BE2C (cell line): Measurements from ENCODE around the gene PCK1.

Source experiments
- DNase-seq: peaks from one replicate; pipeline ENCODE4 v3.0.0-alpha.2; 2020
- H3K27me3 ChIP-seq: fragments of 250-450 bp; sonication (Bioruptor Pico); 2 replicates; pipeline ENCODE4 v1.5.1; 2020; ENCODE audit warnings: mild to moderate bottlenecking
- H3K36me3 ChIP-seq: fragments of 250-450 bp; sonication (Bioruptor Pico); 2 replicates; pipeline ENCODE4 v1.5.1; 2020; ENCODE audit warnings: mild to moderate bottlenecking
- H3K4me1 ChIP-seq: fragments of 250-450 bp; sonication (Bioruptor Pico); 2 replicates; pipeline ENCODE4 v1.5.1; 2020
- H3K4me3 ChIP-seq: 2 replicates; pipeline ENCODE4 v1.5.1; 2011; ENCODE audit warnings: low read depth, low read length
- H3K9me3 ChIP-seq: fragments of 250-450 bp; sonication (Bioruptor Pico); 2 replicates; pipeline ENCODE4 v1.5.1; 2020
- TF ChIP-seq, protein P1 (sequence below): IDR thresholded peaks from 2 replicates; pipeline ENCODE4 v1.5.1; 2012; ENCODE audit warnings: mild to moderate bottlenecking, low read depth, low read length

PCK1 gene

DNA sequence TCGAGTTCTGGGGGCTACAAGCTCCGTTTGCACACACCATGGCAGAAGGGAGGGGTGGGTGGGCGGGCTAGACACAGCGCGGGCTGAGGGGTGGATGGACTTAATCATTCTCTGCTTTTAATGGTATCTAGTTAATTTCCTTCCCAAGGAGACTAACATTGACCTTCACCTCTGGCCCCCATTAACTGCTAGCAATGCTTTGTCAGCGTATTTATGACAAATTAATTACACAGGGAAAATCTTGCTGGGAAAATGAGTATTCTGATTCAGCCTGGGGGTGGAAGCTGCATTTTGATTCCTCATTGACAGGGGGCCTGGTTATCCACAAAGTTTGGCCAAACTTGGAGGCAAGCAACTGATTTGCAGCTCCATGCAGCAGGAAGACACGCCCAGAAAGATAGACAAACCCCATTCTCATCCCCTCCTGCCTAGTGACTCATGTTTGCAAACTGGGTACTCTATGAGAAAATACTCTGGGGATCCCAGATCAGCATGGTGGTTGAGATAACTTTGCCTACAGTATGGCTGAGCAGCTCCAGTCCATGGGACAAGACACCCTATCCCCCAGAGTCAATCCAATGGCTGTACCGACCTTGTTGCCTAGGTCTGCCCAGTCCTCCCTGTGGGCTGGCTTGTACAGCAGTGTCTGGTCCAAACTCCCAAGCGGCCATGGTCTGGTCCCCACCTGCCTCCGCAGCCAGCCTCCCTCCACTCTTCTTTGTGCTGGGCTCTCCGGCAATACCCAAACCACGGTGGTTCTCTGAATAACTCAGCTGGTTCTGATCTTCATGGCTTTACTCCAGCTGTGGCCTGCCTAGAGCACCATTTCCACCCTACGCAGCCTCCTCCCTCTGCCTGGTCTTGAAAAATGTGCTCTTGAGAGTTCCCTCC, 39.7 kb downstream of the PCK1 start:
- Histone ChIP-seq H3K27me3 (no peaks in the 10 kb centered on the region), H3K4me1 (no peaks in the 10 kb centered on the region), H3K9me3 (no peaks in the 10 kb centered on the region), H3K4me3 (no peak overlapping the region), H3K36me3 (no peaks in the 10 kb centered on the region)
- TF ChIP-seq, protein P1, sequence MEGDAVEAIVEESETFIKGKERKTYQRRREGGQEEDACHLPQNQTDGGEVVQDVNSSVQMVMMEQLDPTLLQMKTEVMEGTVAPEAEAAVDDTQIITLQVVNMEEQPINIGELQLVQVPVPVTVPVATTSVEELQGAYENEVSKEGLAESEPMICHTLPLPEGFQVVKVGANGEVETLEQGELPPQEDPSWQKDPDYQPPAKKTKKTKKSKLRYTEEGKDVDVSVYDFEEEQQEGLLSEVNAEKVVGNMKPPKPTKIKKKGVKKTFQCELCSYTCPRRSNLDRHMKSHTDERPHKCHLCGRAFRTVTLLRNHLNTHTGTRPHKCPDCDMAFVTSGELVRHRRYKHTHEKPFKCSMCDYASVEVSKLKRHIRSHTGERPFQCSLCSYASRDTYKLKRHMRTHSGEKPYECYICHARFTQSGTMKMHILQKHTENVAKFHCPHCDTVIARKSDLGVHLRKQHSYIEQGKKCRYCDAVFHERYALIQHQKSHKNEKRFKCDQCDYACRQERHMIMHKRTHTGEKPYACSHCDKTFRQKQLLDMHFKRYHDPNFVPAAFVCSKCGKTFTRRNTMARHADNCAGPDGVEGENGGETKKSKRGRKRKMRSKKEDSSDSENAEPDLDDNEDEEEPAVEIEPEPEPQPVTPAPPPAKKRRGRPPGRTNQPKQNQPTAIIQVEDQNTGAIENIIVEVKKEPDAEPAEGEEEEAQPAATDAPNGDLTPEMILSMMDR: no peak
- no peak for DNase-seq

DNA sequence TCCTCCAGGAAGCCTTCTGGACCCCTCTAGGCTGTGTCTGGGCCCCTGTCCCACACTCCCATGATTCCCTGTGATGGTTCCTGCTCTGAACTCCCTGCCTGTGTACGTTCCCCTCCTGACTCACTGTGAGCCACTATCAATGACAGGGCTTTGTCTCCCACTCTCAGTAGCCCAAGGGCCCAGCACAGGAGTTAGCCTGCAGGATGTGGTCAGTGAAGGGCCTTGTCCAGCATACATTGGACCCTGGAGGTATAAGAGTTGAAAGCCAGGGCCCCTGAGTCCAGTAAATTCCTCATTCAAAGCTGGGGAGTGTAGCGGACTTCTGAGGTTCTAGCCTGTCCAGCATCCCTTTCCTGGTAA, 40.3 kb downstream of the PCK1 start:
- Histone ChIP-seq H3K4me3 (no peak overlapping the region), H3K4me1 (no peaks in the 10 kb centered on the region), H3K9me3 (no peaks in the 10 kb centered on the region), H3K27me3 (no peaks in the 10 kb centered on the region), H3K36me3 (no peaks in the 10 kb centered on the region)
- TF ChIP-seq, protein P1: no peak
- DNase-seq: no peak

DNA sequence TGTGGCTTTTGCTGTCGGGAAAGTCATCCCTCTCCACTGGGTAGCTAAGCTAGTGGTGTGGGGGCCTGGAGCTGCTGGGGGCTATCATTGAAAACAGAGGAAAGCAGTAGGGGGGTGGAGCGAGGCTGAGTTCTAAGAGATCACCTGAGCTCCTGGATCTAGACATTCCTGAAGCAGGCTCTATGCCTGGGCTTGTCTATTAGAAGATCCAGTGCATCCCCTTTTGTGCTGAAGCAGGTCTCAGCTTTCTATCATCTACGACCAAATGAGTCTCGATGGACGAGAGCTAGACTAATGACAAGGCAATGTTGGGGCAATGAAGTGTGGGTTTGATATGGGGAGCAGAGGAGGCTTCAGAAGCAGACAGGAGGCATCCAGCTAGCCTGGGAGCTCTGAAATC, 40.8 kb downstream of the PCK1 start:
- Histone ChIP-seq H3K4me1 (no peaks in the 10 kb centered on the region), H3K36me3 (no peaks in the 10 kb centered on the region), H3K27me3 (no peaks in the 10 kb centered on the region), H3K4me3 (no peak overlapping the region), H3K9me3 (no peaks in the 10 kb centered on the region)
- DNase-seq: no peak
- TF ChIP-seq, protein P1: no peak

DNA sequence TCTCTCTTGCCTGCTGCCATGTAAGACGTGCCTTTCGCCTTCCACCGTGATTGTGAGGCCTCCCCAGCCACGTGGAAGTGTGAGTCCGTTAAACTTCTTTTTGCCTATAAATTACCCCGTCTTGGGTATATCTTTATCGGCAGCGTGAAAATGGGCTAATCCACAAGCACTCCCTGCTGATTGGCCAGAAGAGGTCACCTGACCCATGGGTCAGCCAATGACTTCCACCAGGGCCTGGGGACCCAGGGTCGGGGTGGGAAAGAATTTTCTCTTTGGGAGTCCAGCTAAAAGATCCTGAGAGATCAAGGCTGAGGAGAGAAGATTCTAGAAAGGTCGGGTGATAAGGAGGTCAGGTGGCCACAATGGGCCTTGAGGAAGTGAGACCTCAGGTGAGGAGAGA, 42.2 kb downstream of the PCK1 start:
- H3K4me3 ChIP-seq: no peak overlapping the region
- no peaks in the 10 kb centered on the region for H3K4me1 ChIP-seq
- TF ChIP-seq, protein P1: no peak
- H3K9me3 ChIP-seq: no peaks in the 10 kb centered on the region
- H3K27me3 ChIP-seq: peaks cover 4% of the 10 kb centered on the region; the same call in 1 of the 2 replicates
- no peaks in the 10 kb centered on the region for H3K36me3 ChIP-seq
- no peak for DNase-seq

DNA sequence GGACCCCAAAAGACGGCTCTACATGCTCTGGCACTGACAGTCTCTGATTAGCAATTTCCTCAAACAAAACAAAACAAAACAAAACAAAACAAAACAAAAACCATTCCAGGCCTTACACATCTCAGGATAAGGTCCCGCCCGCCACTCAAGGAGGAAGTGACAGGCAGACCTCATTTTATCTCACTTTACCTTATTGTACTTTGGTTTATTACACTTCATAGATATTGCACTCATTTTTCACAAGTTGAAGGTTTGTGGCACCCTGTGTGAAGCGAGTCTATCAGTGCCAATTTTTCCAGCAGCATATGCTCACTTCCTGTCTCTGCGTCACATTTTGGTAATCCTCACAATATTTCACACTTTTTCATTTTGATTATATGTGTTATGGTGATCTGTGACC, 44.1 kb downstream of the PCK1 start:
- Histone ChIP-seq H3K4me1 (no peaks in the 10 kb centered on the region), H3K4me3 (no peak overlapping the region), H3K9me3 (no peaks in the 10 kb centered on the region), H3K36me3 (no peaks in the 10 kb centered on the region), H3K27me3 (peaks cover 8% of the 10 kb centered on the region)
- TF ChIP-seq, protein P1: no peak
- DNase-seq: no peak

DNA sequence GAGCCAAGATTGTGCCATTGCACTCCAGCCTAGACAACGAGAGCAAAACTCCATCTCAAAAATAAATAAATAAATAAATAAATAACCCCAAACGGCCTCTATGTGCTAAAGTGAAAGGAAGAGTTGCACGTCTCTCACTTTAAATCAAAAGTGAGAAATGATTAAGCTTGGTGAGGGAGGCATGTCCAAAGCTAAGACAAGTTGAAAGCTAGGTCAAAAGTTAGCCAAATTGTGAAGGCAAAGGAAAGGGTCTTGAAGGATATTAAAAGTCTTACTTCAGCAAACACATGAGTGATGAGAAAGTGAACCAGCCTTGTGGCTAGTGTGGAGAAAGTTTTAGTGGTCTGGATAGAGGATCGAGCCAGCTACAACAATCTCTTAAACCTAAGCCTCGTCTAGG, 45.0 kb downstream of the PCK1 start:
- no peaks in the 10 kb centered on the region for H3K36me3 ChIP-seq
- TF ChIP-seq, protein P1: no peak
- no peak for DNase-seq

More for the DNA sequence above, 45.0 kb downstream of the PCK1 start:
- H3K4me1 ChIP-seq: no peaks in the 10 kb centered on the region
- peaks cover 8% of the 10 kb centered on the region for H3K27me3 ChIP-seq
- no peaks in the 10 kb centered on the region for H3K9me3 ChIP-seq
- H3K4me3 ChIP-seq: no peak overlapping the region
